Liver (tissue), 3 donors: ENCODE results near the gene NOTO.

Source experiments
- ATF3 ChIP-seq: IDR thresholded peaks from 2 replicates; pipeline ENCODE4 v1.6.1; 2016; ENCODE audit warnings: antibody characterized with exemption
- CTCF ChIP-seq: fragments of 150-350 bp; IDR thresholded peaks from 2 replicates; pipeline ENCODE4 v1.5.1; 2017; ENCODE audit warnings: improper control_type of control experiment, low read depth, low read length; ENCODE audit not compliant: missing input control
- FOXA1 ChIP-seq: IDR thresholded peaks from 2 replicates; pipeline ENCODE4 v1.6.1; 2016; ENCODE audit warnings: antibody characterized with exemption
- MAX ChIP-seq: IDR thresholded peaks from 2 replicates; pipeline ENCODE4 v1.6.1; 2016; ENCODE audit warnings: antibody characterized with exemption
- NR2F2 ChIP-seq: IDR thresholded peaks from 2 replicates; pipeline ENCODE4 v1.6.1; 2016; ENCODE audit warnings: antibody characterized with exemption
- RAD21 ChIP-seq, 2 donors: IDR thresholded peaks; 2 replicates each; pipeline ENCODE4 v1.6.1; 2016; ENCODE audit warnings: antibody characterized with exemption in 2 of 2, mild to moderate bottlenecking in 2 of 2
- REST ChIP-seq: IDR thresholded peaks from 2 replicates; pipeline ENCODE4 v1.6.1; 2016; ENCODE audit warnings: antibody characterized with exemption, mild to moderate bottlenecking
- SP1 ChIP-seq: IDR thresholded peaks from 2 replicates; pipeline ENCODE4 v1.6.1; 2018; ENCODE audit warnings: antibody characterized with exemption, mild to moderate bottlenecking
- YY1 ChIP-seq: IDR thresholded peaks from 2 replicates; pipeline ENCODE4 v1.6.1; 2016; ENCODE audit warnings: antibody characterized with exemption, mild to moderate bottlenecking
- donor health status: healthy.
- donor health status: healthy.

- peak; percentile 83 for TF ChIP-seq CTCF
- TF ChIP-seq SP1, result no peak
- peak; percentile 72 to 81 for TF ChIP-seq RAD21 (IDR thresholded peaks at IDR 0.05)
- TF ChIP-seq YY1, result no peak
- no peak for TF ChIP-seq ATF3
- TF ChIP-seq REST, result no peak
- no peak for TF ChIP-seq MAX
- no peak for TF ChIP-seq NR2F2
- TF ChIP-seq FOXA1, result no peak
Measured at GRCh38 chr2:73212448-73213176, 10.2 kb downstream of the NOTO start.
